Left ventricle myocardium inferior (tissue), 1 donor: ENCODE measurements around the gene RPS16. TPM values are rescaled to one million over a fixed set of nuclear protein-coding genes. Genes with fewer than 3 reads are reported as not detected.
A peak's percentile ranks its signal among the peaks of the same experiment; 100 is the strongest.

Source experiments
- DNase-seq: peaks from one replicate; pipeline ENCODE4 v3.0.0-alpha.2; 2020
- H3K27ac ChIP-seq: fragments of 200-600 bp; replicated peaks from 2 replicates; pipeline ENCODE4 v1.8.0; 2021
- H3K27me3 ChIP-seq: fragments of 200-600 bp; 2 replicates; pipeline ENCODE4 v1.8.0; 2021; ENCODE audit warnings: low read depth
- H3K36me3 ChIP-seq: fragments of 200-600 bp; 2 replicates; pipeline ENCODE4 v1.8.0; 2021
- H3K4me1 ChIP-seq: fragments of 200-600 bp; 2 replicates; pipeline ENCODE4 v1.8.0; 2021
- H3K4me3 ChIP-seq: fragments of 200-600 bp; 2 replicates; pipeline ENCODE4 v1.8.0; 2021; ENCODE audit warnings: mild to moderate bottlenecking, moderate library complexity
- H3K9me3 ChIP-seq: fragments of 200-600 bp; replicated peaks from 2 replicates; pipeline ENCODE4 v1.8.0; 2021
- CTCF ChIP-seq: fragments of 200-600 bp; IDR thresholded peaks from 2 replicates; pipeline ENCODE4 v1.8.0; 2021; ENCODE audit warnings: antibody characterized with exemption, mild to moderate bottlenecking, borderline replicate concordance
- intact Hi-C: fragments of 100-400 bp; cut with micrococcal nuclease; formaldehyde crosslinking; loops from one replicate; pipeline ENCODE4 v1.11.0; 2022
- total RNA-seq: library from RNA; stranded (reverse); fragmentation: NEBNext Ultra II Directional; extraction: Animal tissue kit (Norgen Biotek cat#: 25700); gene quantifications from one replicate; pipeline ENCODE4 v1.2.1, GENCODE V29; 2021
- donor health status: DM: no; HTN: yes; CAD: no; lungs with severe emphysema.

The RPS16 gene
- total RNA-seq, 1 donor from 2014 or later = 1,107 TPM

DNA sequence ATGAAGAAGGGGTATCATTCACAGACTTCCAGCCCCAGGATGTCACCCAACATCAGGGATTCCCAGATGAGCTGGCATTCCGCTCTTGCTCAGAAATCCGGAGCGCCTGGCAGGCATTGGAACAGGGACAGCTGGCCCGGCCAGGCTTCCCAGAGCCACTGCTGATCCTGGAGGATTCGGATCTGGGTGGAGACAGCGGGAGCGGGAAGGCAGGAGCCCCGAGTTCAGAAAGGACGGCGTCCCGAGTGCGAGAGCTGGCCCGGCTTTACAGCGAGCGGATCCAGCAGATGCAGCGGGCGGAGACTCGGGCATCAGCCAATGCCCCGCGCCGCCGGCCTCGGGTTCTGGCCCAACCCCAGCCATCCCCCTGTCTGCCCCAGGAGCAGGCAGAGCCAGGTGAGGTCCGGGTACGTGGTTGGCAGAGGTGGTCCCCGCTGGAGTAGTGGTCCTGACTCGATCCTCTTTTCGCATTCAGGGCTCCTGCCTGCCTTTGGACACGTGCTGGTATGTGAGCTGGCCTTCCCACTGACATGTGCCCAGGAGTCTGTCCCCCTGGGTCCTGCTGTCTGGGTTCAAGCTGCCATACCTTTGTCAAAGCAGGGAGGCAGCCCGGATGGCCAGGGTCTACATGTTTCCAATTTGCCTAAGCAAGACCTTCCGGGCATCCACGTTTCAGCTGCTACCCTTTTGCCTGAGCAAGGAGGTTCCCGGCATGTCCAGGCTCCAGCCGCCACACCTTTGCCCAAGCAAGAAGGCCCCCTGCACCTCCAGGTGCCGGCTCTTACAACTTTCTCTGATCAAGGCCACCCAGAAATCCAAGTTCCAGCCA, 12.3 kb downstream of the RPS16 start:
- no peaks in the 10 kb centered on the region for H3K27me3 ChIP-seq
- TF ChIP-seq CTCF = no peak
- H3K4me3 ChIP-seq = no peak overlapping the region
- H3K9me3 ChIP-seq = no peaks in the 10 kb centered on the region
- intact Hi-C loops = no loop called here
- peak; percentile 12 for DNase-seq
- peaks cover 59% of the 10 kb centered on the region for H3K36me3 ChIP-seq
- H3K4me1 ChIP-seq = peaks cover 9% of the 10 kb centered on the region
- no peak overlapping the region for H3K27ac ChIP-seq

DNA sequence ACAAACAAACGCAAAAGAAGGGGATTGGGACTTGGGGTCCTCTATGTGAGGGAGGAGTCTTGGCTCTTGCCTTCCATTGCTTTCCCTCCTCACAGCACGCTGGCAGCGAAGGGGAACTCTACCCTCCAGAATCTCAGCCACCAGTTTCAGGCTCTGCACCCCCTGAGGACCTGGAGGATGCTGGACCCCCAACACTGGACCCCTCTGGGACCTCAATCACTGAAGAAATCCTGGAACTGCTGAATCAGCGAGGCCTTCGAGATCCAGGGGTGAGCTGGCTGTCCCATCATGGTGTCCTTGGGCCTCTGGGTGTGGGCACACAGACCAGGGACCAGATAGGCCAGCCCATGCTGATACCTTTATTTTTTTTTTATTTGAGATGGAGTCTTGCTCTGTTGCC, 13.7 kb downstream of the RPS16 start:
- peaks cover 73% of the 10 kb centered on the region for H3K36me3 ChIP-seq
- peaks cover 5% of the 10 kb centered on the region for H3K4me1 ChIP-seq
- no peak overlapping the region for H3K27ac ChIP-seq
- no peak overlapping the region for H3K4me3 ChIP-seq
- TF ChIP-seq CTCF = no peak
- no peak for DNase-seq
- H3K9me3 ChIP-seq = no peaks in the 10 kb centered on the region
- intact Hi-C loops = no loop called here
- no peaks in the 10 kb centered on the region for H3K27me3 ChIP-seq

GRCh38 chr19:39420769-39421168, 15.0 kb downstream of the RPS16 start:
- Histone ChIP-seq H3K27me3 (no peaks in the 10 kb centered on the region), H3K27ac (no peak overlapping the region), H3K4me1 (peaks cover 17% of the 10 kb centered on the region), H3K4me3 (no peak overlapping the region), H3K9me3 (no peaks in the 10 kb centered on the region), H3K36me3 (peaks cover 76% of the 10 kb centered on the region)
- intact Hi-C loops = no loop called here
- no peak for DNase-seq
- no peak for TF ChIP-seq CTCF

GRCh38 chr19:39419003-39419402, 16.7 kb downstream of the RPS16 start:
- H3K36me3 ChIP-seq = peaks cover 68% of the 10 kb centered on the region

DNA sequence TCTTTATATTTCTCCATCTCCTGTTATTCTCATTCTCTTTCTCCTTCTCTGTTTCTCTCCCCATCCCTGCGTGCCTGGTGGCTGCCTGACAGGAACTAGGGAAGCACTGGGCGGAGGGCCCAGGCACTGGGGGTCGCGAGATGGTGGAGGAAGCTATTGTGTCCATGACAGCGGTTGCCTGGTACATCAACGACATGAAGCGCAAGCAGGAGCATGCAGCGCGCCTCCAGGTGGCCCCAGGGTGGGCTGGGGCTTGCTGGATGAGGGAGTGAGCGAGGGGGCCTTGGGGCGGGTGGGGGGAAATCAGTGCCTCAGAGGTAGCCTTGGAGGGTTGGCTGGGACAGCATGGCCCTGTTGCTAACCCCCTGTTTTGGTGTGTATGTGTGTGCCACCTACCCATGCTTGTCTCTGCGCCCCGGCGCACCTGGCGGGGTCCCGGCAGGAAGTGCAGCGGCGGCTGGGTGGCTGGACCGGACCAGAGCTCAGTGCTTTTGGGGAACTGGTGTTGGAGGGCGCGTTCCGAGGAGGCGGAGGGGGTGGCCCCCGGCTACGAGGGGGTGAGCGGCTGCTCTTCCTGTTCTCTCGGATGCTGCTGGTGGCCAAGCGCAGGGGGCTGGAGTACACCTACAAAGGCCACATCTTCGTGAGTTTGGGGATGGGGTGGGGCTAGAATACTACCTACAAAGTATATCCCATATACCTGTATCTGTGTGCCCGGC, 18.1 kb downstream of the RPS16 start:
- Histone ChIP-seq H3K9me3 (no peaks in the 10 kb centered on the region), H3K27me3 (no peaks in the 10 kb centered on the region), H3K4me3 (no peak overlapping the region), H3K27ac (no peak overlapping the region), H3K36me3 (peaks cover 58% of the 10 kb centered on the region), H3K4me1 (peaks cover 49% of the 10 kb centered on the region)
- intact Hi-C loops = no loop called here
- DNase-seq = no peak
- TF ChIP-seq CTCF = no peak

More at GRCh38 chr19:39419003-39419402, 16.7 kb downstream of the RPS16 start:
- no peak for TF ChIP-seq CTCF
- H3K9me3 ChIP-seq = no peaks in the 10 kb centered on the region
- DNase-seq = no peak
- no peaks in the 10 kb centered on the region for H3K27me3 ChIP-seq
- H3K27ac ChIP-seq = no peak overlapping the region
- H3K4me3 ChIP-seq = no peak overlapping the region
- intact Hi-C loops = no loop called here
- H3K4me1 ChIP-seq = peaks cover 35% of the 10 kb centered on the region
